ENCODE data around the gene FCRLB.
A peak's percentile ranks its signal among the peaks of the same experiment; 100 is the strongest.
"Not testable (repeated sequence)": the region's sequence is repeated elsewhere in the genome, so short reads cannot be mapped to it uniquely, and the experiment has no call there.

FCRLB gene

GRCh38 chr1:161720422-161720821 is 922 bp upstream of the FCRLB start:
- DNase-seq (ENCODE audit: low spot score) = no peak

DNA sequence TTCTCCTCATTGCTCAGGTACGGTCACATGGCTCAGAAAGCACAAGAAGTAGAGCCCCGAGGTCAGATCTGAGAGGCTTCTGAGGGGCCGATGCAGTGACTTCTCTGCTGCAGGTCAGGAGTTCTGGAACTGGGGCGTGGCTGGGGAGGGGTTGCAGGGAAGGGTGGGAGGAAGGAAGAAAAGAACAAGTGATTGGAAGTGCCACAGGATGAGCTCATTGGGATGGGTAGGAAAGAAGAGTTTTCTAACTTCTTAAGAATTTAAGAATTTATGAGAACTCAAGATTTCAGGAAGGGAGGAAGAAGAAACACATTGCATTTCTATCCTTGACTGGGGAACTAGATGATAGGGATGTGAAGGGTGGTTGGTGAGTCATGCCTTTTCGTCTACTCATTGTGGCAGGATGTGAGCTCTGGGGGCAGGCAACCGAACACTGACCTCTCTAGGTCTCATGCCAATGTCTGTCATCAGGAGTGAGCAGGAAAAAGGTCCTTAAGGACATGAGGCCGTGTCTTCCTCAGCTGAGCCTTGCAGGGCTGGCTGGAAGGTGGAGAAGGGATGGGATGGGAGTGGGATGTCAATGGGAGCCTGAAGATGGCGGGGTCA is 497 bp downstream of the FCRLB start:
- no peak for DNase-seq (ENCODE audit: low spot score)

DNA sequence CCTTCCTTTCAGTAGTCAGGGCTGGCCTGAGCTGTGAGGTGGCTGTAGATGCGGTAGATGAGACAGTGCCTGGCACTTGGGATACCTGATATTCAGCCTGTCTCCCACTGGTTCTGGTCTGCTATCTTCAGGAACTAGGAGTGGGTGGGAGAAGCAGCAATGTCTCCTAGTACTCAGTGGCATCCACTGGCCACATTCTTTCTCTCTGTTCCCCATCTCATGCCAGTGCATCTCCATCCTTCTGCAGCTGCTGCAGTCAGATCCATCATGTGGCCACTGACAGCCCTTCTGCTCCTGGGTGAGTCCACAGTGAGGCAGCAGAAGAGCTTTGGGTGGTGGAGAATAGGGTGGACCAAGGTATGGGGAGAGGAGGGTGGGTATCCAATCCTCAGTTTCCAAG is 1.1 kb downstream of the FCRLB start:
- DNase-seq (ENCODE audit: low spot score) = no peak

DNA sequence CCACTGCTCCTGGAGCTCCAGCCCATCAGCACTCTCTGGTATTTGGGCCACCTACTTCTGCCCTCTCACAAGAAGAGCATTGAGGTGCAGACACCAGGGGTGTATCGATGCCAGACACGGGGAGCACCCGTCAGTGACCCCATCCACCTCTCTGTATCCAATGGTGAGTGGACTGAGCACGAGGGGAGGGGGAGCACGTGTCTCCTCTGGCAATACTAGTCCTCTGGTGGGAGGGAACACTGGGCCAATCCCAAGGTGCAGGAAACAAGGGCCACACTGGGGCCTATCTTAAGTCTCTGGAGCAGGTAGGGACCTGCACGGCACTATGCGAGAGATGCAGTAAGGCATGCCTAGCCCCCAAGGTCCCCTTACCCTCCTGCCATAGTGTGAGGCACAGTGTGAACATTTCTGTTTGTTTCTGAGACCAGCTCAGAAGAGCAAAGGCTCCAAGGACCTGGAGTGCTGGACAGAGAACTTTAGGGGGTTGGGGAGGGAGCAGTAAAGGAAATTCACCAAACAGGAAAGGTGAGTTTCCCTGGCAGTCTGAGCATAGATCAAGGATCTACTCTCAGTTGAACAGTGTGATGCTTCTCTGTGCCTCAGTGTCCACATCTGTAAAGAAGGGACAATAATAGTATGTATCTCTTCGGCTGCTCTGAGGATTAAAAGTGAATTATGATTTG is 2.3 kb downstream of the FCRLB start:
- DNase-seq (ENCODE audit: low spot score) = no peak

DNA sequence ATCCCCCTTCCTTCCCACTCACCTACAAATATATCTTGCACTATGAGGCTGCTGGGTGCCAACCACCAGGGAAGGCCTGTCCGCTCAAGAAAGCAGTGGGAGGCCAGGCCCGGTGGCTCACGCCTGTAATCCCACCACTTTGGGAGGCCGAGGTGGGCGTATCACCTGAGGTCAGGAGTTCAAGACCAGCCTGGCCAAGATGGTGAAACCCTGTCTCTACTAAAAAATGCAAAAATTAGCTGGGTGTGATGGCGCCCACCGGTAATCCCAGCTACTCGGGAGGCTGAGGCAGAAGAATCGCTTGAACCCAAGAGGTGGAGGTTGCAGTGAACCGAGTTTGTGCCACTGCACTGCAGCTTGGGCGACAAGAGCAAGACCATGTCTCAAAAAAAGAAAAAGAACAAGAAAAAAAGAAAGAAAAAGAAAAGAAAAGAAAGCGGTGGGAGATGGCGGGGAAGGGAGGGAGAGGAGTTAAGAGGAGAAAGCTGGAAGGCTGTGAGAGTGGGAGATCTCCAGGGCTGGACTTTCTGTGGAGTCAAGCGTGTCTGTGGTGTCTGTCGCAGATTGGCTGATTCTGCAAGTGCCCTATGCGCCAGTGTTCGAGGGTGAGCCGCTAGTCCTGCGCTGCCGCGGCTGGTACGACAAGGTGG is 4.0 kb downstream of the FCRLB start:
- not testable (repeated sequence) for DNase-seq (ENCODE audit: low spot score)

- DNase-seq (ENCODE audit: low spot score) = peak; percentile 30
These were observed 4.6 kb downstream of the FCRLB start for GRCh38 chr1:161725908-161726472.

GRCh38 chr1:161726473-161727255 is 5.3 kb downstream of the FCRLB start:
- peak; percentile 82 for DNase-seq (ENCODE audit: low spot score)

DNA sequence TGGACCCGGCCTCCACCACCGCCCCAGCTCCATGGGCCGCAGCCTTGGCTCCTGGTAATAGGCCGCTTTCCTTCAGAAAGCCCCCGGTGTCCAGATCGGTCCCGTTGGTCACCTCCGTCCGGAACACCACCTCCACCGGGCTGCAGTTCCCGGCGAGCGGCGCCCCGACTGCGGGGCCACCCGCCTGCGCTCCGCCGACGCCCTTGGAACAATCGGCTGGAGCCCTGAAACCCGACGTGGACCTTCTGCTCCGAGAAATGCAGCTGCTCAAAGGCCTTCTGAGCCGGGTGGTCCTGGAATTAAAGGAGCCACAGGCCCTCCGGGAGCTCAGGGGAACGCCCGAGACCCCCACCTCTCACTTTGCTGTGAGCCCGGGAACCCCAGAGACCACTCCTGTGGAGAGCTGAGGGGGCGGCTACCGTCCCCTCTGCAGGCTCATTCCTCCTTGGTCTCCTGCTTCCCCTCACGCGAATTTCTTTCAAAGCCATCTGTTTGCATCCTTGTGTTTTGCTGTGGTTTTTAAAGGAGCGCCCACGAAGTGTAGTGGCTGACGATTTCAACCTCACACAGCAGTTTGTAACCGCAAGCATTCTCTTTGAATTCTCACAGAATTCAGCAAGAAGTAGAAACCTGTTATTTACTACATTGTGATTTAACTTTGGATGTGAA is 6.0 kb downstream of the FCRLB start:
- DNase-seq (ENCODE audit: low spot score) = no peak

DNA sequence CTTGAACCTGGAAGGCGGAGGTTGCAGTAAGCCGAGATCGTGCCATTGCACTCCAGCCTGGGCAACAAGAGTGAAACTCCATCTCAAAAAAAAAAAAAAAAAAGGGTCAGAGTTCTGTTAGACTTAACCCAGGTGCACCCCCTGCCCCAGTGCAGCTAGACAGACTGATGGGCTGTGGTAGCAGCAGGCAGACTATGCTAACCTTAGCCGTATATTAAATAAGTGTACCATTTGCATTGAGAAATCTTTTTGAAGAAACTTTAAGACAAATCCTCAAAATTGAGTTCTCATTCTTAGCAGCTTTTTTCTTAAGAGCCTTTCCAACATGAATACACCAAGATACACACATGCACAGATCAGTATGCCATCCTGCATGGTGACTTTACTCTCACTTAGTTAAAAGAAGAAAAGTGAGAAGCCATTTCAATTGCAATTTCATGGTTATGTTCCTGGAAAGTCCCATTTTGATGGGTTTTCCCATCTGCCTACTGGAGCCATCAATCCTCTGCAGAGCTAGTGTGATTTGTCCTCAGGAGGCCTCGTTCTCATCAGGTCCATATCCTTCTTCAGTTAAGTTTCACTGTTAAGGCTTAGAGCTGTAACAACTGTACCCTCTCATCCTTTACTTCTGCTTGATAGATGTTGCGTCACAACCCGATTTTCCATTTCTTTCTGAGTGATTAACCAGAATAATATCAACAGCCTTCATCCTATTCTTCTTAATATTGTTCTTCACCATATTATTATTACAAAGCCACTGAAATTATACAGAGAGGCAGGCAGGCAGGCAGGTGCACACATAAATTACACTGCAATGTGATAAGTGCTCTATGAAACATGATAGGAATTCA is 7.3 kb downstream of the FCRLB start:
- DNase-seq (ENCODE audit: low spot score) = no peak

GRCh38 chr1:161730050-161730564 is 8.8 kb downstream of the FCRLB start:
- no peak for DNase-seq (ENCODE audit: low spot score)

DNA sequence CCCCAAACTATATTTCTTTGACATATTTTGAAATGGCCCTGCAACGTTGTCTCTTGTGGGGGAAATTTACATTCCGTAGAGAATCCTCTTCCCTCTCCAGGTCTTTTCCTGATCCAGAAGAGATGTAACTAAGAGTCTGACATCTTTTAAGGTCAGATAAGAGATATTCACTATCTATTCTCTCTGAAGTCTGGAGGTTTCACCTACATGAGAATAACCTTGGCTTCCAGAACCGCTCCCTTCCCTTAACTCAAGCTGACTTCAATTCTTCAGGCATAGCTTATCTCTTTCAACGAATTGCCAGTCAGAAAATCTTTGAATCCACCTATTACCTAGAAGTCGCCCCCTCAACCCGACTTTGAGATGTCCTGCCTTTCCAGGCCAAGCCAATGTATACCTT is 9.9 kb downstream of the FCRLB start:
- DNase-seq (ENCODE audit: low spot score) = no peak

DNA sequence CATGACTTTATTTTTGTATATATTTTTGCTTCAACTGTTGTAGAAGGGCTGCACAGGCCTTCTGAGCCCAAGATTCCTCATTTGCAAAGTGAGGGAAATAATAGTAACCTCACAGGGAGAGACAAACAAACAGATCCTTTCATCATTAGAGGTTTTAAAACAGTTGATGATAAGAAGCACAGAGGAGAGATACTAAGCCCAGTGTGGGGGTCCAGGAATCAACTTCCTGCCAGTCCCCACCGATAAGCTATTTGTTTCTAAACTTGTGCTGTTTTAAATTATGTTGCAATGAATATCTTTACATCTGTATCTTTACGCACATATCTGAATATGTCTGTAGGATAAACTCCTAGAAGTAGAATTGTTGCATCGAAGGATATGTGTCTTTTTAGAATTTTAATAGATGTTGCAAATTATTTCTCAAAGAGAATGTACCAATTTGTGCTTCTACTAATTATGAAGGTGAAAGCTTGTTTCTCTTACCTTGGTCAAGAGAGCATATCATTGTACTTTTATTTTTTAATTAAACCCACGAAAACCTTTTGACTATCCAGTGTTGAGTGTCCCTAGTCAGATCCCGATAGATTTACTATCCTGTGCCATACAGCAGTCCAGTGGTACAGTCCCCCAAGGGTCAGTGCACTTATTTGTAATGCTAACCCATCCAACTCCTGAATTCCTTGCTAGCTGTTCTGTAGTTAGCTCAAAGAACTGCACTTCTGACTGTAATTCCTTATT is 10.8 kb downstream of the FCRLB start:
- no peak for DNase-seq (ENCODE audit: low spot score)

GRCh38 chr1:161733526-161733925 is 12.2 kb downstream of the FCRLB start:
- peak; percentile 56 for DNase-seq (ENCODE audit: low spot score)

- DNase-seq (ENCODE audit: low spot score) = no peak
These were observed 14.5 kb downstream of the FCRLB start for GRCh38 chr1:161735837-161736236.

DNA sequence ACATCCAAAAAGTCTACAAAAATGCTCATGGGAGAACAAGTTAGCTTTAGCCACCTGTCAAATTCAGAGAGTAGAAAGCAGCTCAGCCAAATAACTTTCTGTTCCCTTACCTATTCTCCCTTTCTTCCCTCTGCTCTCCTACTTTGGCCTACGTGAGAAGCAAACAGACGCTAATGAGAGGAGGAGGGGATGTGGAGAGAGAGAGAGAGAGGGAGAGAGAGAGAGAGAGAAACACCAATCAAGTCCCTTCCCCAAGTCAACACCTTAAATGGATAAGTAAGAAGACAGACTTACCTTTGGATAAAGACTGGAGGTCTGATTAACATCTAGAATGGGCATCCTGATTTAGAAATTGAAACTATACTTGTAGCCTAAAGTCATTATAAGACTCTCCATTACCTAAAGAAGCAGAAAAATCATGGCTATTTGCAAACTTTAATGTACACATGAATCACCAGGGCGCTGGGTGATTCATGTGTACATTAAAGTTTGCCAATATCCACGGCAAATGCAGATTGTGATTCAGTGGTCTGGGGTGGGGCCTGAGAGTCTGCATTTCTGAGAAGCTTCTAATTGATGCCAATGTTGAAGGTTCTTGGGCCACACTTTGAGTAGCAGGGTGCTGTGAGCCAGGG is 15.1 kb downstream of the FCRLB start:
- DNase-seq (ENCODE audit: low spot score) = no peak

DNA sequence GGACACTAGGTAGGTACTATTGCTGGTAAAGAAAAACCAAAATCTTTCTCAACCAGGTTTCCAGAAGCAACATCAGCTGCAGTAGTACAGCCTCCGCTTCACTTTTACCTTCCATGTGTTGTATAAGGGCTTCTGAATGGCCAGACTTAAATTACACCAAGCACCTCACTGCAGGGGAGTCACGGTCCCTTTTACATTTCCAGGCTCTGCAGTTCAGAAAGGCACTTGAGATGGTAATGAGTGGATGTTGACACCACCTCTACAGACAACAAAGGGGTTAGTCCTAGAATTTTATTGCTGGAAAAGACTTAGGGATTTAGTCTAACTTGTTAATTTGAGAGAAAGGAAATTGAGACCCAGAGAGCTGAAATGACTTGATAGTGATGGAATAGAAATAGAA is 16.3 kb downstream of the FCRLB start:
- no peak for DNase-seq (ENCODE audit: low spot score)

DNA sequence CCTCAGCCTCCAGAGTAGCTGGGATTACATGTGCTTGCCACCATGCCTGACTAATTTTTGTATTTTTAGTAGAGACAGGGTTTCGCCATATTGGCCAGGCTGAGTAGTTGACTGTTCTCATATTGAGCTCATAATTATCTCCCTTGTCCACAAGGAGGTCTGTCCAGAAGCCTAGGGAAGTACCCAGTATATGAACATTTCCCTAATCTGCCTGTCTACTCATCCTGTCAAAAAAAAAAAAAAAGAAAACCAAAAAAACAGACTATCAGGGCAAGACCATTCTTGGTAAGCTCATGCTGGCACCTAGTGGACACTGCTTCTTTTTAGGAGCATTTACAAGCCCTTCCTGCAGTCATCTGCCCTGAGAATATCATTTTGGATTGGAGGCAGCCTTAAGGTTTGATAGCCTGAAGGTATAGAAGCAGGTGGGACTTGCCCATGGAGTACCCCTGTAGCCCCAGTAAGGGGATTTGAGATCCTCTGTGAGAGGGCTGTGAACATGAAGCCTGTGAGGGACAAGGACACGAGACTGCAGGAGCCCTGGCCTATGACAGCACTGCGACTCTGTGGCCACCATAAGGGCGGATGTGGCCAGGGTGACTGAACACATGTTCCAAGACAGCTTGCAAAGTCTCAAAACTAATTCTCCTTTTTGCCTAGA is 17.4 kb downstream of the FCRLB start:
- DNase-seq (ENCODE audit: low spot score) = peak; percentile 42

GRCh38 chr1:161739865-161740566 is 18.7 kb downstream of the FCRLB start:
- no peak for DNase-seq (ENCODE audit: low spot score)
